ENCODE measurements around the gene NKX1-1.

NKX1-1 gene

DNA sequence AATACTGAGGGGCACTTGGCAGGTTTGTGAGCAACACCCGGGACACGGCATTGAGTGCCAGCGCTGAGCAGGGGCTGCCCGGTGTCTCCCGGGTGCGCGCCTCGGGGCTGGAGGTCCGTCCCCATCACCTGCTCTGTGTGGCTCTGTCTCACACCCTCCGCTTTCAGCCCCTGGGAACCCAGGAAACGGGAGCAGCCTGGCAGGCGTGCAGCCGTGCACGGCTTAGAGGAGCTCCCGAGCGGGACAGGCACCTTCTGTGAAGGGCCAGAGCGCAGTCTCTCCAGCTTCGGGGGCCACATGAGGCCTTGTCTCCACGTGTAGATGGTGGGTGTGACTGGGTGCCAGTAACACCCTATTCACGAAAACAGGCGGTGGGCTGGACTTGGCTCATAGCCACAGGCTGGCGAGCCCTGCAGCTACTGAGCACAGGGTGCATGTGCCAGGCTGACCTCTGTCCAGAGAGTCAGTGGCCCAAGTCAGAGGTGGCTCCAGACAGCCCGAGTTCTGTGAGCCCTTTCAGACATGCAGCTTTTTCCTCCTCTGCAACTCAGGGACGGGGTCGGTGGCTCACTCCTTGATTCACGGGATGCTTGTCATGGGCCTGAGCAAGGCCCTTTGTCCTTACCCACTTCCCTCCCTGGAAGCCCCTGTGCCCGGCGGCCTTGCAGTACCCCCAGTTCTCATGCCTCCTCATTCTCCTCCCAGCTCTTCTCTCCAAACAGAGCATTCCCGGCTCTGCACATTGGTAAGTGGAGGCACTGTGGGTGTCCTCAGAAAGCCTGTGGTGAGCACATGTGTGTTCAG is 35.7 kb downstream of the NKX1-1 start:
- no peak for DNase-seq

DNA sequence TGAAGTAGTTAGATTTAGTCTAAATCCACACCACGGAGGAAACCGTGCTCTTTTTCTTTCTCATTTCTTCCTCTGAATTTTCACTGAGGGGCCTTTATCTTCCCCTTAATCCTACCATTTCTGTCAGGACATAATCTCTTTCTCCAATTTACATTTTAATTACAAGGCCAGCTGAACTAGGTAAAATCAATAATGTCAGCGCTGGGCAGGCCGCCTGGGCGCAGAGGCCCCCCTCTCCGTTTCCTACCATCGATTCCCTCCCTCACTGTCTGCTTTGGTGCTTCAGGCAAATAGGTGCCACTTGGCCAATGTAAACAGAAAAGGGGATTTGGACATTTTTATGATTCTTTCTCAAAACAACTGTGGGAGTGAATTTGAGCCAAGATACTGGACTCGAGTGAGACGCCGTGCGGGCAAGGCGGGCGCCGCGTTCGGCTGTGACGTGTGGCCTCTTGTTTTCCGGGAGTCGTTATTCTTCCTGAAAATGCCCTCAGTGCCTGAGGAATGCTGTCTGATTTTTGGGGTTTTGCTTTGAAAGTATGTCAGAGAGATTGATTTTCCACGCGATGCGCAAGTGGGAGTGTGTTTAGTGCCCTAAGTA is 36.7 kb downstream of the NKX1-1 start:
- DNase-seq: no peak

DNA sequence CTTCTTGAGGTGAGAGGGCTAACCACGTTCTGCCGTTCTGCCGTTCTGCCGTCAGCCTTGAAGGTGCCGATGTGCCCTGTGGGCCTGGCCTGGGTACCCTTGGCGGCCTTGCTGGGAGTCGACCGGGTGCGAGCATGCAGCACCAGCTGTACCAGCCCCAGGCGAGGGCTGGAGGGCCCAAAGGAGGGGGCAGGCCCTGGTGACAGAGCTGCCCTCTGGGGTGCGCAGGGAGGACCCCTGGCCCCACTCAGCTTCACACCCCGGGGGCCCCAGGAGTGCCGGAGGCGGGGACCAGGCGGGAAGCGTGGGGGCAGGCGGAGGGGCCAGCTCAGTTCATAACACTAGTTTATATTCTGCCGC is 37.2 kb downstream of the NKX1-1 start:
- DNase-seq: no peak

DNA sequence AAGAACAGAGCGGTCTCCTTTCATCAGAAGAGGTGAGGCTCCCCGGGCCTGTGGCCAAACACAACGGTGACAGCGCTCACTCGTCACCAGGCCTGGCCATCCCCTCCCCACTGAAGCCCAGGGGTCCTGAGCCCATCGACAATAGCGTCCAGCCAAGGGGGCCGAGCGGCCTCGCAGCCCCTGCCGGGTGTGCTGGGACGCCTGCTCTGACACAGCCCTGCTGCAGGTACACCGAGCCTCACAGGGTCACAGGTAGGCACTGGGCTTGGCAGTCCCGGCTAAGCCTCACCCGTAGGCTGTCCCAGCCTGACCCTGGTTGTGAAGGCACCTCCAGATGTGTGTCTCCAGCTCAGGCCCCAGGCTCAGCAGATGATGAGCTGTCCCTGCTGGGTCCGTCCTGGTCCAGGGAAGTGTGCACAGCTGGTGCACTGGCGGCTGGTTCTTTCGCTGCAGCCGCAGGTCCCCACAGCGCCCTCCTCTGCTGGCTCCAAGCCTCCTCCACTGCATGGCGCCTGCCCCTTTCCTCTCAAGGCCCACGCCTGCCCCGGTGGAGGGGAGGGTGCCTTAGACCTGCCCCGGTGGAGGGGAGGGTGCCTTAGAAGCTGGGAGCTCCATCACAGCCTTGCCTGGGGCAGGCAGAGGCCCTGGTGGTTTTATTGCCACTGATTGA is 37.7 kb downstream of the NKX1-1 start:
- DNase-seq: no peak

DNA sequence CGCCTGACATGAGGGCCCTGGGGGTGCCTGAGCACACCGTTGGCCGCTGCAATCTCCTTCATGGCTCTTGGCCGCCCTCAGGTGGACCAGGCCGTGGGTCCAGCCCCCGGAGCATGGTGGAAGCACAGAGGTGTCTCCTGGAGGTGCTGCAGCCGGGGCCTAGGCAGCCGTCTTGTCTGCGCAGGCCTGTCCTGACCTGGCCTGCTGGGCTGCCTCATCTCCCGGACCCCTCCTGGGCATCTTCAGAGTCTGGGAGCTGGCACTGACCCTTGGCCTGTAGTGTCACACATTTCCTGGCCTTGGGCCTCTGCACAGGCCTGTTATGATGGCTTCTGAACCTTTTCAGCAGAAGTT is 38.3 kb downstream of the NKX1-1 start:
- no peak for DNase-seq

DNA sequence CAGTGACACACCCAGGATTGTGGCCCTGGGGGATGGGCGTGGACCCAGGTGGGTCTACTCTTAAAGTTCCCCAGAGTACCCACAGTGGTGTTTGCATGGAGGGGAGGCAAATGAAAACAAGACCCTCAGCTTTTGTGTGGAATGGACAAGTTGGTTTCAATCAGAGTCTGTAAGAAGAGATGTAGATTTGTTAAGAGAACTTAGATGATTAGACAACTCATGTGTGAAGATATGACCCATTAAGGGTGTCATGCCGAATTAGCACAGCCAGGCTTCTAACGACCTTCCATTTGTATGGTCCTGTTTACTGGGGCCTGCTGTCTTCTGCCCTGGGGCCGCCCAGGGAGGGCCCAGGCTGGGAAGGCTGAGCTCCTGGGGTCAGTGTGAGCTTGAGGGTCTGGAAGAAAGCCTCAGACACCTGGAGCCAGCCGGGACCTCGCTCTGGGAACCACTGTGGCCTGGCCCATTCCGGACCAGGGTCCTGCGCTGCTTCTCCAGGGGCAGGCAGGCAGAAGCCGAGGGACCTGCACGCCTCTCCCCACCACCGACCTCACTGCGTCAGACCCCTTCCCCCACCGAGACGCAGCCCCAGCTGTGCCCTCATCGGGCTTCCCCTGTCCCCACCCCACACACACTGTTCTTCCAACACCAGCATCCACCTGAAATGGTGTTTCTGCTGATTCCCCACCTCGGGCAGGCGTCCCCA is 38.9 kb downstream of the NKX1-1 start:
- DNase-seq: no peak

DNA sequence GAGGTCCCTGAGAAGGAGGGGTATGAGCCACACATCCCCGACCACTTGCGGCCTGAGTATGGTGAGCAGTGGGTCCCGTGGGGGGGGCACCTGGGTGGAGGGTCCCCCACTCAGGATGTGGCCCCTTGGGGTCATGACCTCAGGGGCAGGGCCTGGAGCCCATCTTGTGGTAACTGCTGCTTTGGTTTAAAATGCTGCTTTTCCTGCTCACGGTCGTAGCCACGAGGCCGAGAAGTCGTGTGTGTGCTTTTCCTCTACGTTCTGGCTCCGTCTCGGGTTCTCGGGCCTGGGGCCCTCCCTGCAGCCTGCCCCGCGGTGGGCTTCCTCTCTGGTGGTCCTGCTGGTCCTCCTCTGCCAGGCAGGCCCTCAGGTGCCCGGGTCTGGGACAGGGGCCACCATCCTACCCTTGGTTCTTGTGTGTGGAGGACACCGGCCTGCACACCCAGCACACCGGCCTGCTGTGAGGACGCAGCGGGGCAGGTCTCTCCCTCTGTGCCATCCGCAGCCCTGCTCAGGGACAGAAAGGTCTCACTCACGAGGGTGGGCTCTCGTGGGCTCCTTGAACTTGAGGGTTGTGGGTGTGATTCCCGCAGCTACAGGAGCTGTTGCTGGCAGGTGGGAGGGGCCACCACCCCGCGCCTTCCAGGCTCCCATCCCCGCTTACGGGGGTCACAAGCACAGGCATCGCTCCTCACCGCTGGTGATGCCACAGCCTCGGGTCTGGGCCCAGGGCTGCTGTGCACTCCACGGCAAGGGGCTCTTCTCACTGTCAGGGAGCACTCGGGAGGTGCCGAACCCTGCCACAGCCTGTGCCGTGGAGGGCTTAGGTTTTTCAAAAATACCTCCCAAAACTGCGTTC is 39.6 kb downstream of the NKX1-1 start:
- no peak for DNase-seq

DNA sequence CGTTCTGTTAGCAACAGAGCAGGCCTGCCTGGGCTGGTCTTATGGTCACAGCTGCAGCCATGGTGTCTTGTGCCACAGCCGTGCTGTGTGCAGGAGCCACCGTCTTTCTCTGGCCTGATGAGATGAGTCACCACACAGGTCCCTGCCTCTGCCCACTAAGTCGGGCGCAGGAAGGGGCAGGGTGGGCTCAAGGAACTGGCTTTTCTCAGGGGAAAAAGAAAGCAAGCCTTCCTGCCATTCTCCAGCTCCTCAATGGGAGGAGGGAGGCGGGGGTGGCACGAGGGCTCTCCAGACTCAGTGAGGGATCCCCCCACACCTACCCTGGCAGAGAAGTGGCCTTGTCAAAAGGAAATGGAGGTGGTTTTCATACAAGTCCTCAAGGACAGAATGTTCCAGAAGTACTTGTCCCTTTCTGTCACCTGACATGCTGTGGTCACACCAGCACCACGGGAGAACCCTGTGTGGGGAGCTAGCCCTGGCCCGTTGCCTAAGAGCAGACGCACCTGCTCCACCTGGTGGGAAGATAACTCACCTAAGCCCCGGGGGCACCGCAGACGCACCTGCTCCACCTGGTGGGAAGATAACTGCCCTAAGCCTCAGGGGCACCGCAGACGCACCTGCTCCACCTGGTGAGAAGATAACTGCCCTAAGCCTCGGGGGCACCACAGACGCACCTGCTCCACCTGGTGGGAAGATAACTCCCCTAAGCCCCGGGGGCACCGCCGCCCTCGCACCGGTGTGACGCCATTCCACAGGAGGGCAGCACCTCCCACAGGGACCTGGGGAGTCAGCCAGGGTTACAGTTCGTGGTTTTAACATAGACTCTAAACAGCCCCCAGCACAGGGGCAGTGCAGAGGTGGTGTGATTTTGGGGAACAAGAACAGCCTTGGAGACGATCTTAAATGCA is 40.7 kb downstream of the NKX1-1 start:
- DNase-seq: no peak

DNA sequence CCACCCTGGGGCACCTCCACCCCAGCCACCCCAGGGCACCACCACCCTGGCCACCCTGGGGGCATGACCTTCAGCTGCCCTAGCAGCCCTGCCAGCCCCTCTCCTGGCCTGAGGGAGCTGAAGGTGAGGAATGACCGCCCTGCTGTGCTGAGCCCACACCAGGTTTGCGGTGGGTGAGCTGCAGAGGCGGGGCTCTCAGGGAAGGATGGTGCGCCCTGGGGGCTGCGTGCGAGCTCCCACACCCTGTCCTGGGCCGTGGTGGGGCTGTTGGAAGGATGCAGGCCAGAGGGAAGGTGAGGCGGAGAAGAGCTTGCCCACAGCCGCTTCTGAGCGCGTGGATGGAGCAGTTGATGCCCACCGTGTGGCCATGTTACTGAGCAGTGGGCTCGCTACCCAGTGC is 41.5 kb downstream of the NKX1-1 start:
- DNase-seq: no peak

DNA sequence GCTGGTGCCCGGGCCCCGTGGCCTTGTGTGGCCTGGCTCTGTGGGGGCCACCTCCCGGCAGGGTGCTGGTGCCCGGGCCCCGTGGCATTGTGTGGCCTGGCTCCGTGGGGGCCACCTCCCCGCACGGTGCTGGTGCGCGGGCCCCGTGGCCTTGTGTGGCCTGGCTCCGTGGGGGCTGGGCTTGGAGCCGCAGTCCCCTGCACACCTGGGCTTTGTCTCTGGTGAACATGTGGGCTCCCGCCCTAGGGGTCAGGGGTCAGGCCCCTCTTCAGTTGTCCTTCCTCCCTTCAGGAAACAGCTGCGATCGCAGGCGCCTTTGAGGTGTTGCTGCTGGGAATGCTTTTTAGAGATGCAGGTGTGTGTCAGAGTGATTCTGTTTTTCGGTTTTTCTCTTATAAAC is 42.0 kb downstream of the NKX1-1 start:
- DNase-seq: no peak

DNA sequence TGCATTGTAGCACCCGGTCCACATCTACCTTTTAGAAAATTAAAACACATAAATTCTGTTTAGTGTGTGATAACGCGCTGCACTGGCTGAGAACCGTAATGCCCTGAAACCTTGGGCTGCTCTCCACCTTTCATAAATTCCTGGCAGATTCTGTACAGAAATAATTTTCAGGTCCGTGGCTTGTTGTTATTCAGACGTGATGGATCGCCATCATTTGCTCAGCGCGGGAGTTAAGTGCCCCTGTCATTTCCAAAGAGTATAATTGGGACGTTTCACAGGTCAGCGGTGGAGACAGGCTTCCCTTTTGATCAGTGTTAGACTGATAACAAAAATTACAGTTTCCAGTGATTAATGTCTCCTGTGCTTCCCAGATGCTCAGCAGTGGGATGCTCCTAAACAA is 42.7 kb downstream of the NKX1-1 start:
- DNase-seq: no peak

DNA sequence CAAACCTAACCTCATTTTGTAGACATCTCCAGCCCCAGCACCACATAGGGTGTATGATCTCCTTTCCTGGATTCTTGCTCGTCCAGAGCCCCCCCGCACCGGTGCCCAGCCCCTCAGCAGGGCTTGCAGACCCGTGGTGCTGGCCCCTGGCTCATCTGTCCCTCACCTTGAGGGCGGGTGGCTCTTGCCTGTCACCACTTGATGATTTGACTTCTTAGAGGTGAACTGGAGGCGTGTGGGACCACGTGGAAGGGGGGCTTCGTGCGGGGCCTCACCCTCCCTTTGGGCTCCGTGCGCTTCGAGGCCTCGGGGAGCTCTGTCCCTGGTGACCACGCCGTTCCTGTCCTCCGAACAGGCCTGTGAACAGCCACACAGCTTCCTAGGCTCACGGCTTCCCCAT is 43.7 kb downstream of the NKX1-1 start:
- DNase-seq: no peak

DNA sequence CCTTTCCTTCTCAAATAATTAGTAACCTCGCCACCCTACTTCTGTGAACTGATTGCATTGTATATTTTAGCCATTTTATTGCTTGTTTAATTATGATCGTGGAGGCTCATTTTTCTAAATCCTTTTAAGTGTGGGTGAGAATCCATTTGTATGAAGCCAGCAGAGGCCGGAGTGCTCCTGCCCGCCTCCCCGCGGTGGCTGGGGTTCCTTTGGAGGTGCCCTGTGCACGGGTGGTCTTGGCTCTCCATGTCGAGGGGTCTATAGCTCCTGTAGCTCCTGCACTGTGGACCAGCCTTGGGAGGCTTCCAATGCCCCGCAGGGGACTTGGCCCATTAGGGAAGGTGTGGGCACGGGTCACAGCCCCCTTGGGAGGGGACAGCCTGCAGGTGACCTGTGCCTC is 44.2 kb downstream of the NKX1-1 start:
- DNase-seq: no peak

DNA sequence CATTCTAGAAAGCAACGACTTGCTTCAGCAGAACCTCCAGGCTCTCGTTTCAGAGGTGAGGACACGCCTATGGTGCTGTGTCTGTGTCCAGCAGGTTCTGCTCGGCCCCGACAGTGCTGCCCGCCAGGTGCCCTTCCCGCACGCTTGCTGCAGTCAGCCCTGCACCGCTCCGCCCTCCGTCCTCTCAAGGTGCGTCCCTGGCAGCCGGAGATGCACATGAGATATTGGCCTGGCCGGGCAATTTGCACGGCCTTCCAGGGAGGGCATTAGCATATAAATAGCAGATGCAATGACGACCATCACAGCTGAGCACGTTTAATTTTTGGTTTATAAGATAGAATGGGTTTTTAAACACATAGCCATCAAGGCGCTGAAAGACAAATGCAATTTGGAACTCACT is 44.8 kb downstream of the NKX1-1 start:
- no peak for DNase-seq

DNA sequence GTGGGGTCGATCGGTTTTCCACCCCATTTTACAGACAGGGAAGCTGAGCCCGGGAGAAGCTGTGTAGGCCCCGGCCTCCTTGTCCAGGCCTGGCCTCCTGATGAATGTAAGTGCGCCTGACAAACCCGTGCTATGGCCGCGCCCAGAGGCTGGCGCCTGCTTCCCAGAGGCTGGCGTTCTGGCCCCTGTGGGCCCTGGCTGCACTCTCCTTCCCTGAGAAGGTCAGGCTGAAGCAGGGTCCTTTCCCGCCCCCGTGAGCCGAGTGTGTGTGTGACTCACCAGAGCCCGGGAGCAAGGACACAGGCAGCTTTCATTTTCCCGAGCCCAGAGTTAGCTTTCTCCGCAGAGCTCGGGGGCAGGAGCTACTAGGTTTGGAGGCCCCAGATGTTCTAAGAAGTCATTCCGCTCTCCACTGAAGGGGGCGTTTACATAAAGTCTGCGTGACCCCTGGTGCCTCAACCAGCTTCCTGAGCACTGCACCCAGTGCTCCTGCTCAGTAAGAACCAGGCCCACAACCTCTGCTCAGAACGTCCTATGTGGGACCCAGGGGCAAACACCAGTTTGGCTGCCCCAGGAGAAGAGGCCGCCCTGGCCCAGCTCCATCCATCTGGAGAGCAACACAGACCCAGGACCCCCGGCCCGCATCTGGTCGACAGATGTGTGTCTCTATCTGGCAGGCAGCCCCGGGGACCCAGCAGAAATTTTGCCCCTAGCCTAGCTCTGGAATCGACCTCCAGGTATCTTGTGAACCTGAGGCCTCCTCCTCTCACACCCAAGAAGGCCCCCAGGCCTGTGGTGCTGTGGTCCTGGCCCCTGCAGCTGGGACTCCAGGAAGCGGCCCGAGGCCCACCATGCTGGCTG is 45.6 kb downstream of the NKX1-1 start:
- no peak for DNase-seq

DNA sequence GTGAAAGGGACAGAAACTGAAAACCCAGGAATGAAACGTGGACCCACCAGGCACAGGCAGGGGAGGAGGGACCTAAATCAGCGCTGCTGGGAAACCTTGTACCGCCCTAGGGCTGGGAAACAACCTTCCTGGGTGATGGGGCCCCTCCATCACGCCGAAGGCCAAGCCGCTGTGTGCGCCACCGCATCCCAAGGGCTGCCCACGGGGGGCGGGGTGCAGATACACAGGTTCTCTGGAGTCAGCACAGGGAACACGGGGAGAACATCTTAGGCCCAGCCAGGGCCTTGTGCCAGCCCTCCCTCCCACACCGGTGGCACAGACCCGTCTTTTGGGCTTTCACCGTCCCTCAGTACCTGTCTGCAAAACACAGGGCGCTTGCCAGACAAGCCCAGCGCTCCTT is 46.3 kb downstream of the NKX1-1 start:
- DNase-seq: no peak

DNA sequence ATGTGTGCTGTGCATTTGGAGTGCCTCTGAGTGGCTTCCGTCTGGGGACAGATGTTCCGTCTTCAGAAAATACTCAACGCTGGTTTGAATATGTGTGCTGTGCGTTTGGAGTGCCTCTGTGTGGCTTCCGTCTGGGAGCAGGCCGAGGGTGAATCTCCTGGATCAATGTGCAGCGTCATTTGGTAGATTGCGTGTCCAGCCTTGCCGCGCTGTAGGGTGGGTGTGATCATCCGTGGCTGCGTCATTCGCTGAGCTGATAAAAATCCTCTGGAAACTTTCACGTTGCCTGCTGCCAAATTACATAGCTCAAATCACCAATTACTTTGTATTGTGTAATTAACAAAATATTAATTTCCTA is 47.1 kb downstream of the NKX1-1 start:
- no peak for DNase-seq

DNA sequence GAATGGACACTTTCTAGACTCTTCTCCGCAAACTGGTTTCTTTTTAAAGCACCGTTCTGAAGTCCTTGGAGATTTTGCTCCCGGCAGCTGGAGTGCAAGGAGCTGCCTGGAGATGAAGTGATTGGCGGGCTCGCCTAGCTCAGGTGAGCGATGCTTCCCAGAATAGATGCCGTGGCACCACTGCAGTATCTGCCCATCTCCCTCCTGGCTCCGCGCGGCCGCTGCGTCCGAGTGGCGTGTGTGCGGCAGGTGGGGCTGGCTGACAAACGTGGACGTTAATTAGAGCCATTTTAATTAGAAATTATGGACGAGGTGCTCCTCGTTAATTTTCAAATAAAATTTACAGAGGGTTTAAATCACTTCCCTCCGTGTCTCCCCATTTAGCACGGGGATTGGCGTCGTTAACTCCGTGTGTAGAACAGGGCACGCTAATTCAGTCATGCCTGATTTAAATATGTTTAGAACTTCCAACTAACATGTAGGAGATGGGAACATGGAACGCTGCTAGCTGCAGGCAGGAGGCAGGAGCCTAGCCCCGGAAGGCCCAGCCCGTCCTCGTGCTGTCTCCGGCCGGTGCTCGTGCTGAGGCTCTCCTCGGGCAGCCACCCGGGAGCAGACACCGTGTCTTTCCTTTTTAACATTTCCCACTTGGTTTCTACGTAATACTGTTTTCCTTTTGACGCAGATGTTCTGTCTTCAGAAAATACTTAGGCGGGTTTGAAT is 47.7 kb downstream of the NKX1-1 start:
- no peak for DNase-seq

DNA sequence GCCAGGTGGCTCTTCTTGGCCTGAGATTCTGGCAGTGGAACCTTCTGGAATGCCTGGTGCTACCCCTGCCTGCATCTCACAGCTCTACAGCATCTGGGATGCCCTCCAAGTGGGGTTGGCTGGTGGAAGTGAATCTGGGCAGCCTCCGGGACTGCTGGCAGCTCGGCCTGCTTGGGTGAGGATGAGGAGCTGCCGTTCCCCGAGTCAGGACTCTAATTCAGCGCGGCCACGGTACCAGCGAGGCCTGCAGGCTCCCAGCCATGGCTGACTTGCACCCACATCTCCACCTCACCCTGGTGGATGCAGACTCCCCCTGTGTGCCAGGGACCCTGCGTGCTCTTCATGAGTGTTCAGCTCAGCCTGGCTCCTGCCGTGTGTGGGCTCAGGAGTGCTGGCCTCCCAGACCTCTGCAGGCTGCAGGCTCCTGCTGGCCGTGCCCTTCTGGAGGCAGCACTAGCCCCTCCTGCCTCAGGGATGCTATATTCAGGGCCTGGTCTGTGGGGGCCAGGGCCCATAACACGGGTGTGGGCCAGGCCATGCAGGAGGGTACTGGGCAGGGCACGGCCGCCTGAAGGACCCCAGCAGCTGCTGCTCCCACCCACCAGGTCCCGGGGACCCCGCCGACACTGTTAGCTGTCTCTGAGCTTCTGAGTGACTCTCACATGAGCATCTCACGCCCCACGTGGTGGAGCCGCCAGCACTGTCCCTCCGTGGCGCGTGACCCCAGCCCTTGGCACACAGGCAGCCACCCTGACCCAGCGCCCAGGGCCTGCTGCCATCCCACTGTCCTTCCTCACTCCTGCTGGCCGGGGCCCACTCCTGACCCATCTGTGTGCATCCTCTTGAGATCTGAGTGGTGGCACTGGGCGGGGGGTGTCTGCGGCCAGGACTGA is 48.6 kb downstream of the NKX1-1 start:
- no peak for DNase-seq

Data from CD4-positive, alpha-beta T cell treated with Interferon gamma for 1 hour (primary cell).